IMR-90 (cell line): ENCODE measurements around the gene ZNRF3. TPM values are rescaled to one million over a fixed set of nuclear protein-coding genes. Genes with fewer than 3 reads are reported as not detected.

Source experiments
- ATAC-seq: fragments of 200-7000 bp; cut with Tn5 transposase; 2 replicates; pipeline ENCODE4 v1.9.1; 2020; ENCODE audit warnings: low read depth, mild to moderate bottlenecking, moderate library complexity
- BruUV-seq: library from RNA; stranded (reverse); fragments of 400-500 nt; replicated peaks from 2 replicates; lab custom pipeline; 2021; lab: Mats Ljungman, UMichigan
- CTCF ChIA-PET: fragments of 300-600 bp; formaldehyde crosslinking; extraction: SDS; loops from one replicate; lab custom pipeline; 2021; ENCODE audit warnings: antibody characterized with exemption; lab: Yijun Ruan, JAX
- POLR2A ChIA-PET: fragments of 300-600 bp; sonication (Branson Sonifier 250); formaldehyde crosslinking; loops from one replicate; lab custom pipeline; 2022; ENCODE audit warnings: antibody characterized with exemption; ENCODE audit not compliant: unreplicated experiment; lab: Charles Lee
- DNase-seq: peaks from one replicate; pipeline ENCODE4 v3.0.0; 2013
- H2AFZ ChIP-seq: replicated peaks from 2 replicates; pipeline ENCODE3; 2013; ENCODE audit warnings: low read length, mild to moderate bottlenecking; ENCODE audit not compliant: poor library complexity
- H2AK5ac ChIP-seq: 2 replicates; pipeline ENCODE4 v1.6.1; 2013; ENCODE audit warnings: low read depth, low read length, inconsistent platforms
- H2AK9ac ChIP-seq: replicated peaks from 2 replicates; pipeline ENCODE3; 2013; ENCODE audit warnings: mild to moderate bottlenecking, low read depth, low read length, moderate library complexity; ENCODE audit not compliant: poor library complexity
- H2BK120ac ChIP-seq: 2 replicates; pipeline ENCODE4 v1.6.1; 2013; ENCODE audit warnings: low read depth, low read length, inconsistent platforms
- H2BK15ac ChIP-seq: 3 replicates; pipeline ENCODE4 v1.6.1; 2013; ENCODE audit warnings: low read depth, low read length, inconsistent platforms
- H2BK20ac ChIP-seq: 2 replicates; pipeline ENCODE4 v1.6.1; 2013; ENCODE audit warnings: low read depth, mild to moderate bottlenecking, inconsistent platforms, low read length, moderate library complexity
- H2BK5ac ChIP-seq: 2 replicates; pipeline ENCODE4 v1.6.1; 2013; ENCODE audit warnings: mild to moderate bottlenecking, low read depth, low read length, inconsistent platforms; ENCODE audit not compliant: poor library complexity, severe bottlenecking
- H3K14ac ChIP-seq: replicated peaks from 2 replicates; pipeline ENCODE4 v1.6.1; 2013; ENCODE audit warnings: low read depth, low read length, inconsistent platforms
- H3K18ac ChIP-seq: 2 replicates; pipeline ENCODE4 v1.6.1; 2013; ENCODE audit warnings: low read depth, low read length, control low read depth
- H3K23ac ChIP-seq: 2 replicates; pipeline ENCODE4 v1.6.1; 2013; ENCODE audit warnings: low read depth, low read length, inconsistent platforms
- H3K27ac ChIP-seq: 2 replicates; pipeline ENCODE4 v1.5.1; 2013; ENCODE audit warnings: mild to moderate bottlenecking, control low read depth, low read length; ENCODE audit not compliant: insufficient read depth
- H3K27me3 ChIP-seq: 2 replicates; pipeline ENCODE4 v1.6.1; 2013; ENCODE audit warnings: low read length; ENCODE audit not compliant: control insufficient read depth, insufficient read depth
- H3K36me3 ChIP-seq: 2 replicates; pipeline ENCODE4 v1.6.1; 2013; ENCODE audit warnings: low read length, mixed read lengths; ENCODE audit not compliant: control insufficient read depth, insufficient read depth
- H3K4ac ChIP-seq: 2 replicates; pipeline ENCODE4 v1.6.1; 2013; ENCODE audit warnings: low read depth, low read length, inconsistent platforms
- H3K4me1 ChIP-seq: 2 replicates; pipeline ENCODE4 v1.6.1; 2013; ENCODE audit warnings: low read length, mixed read lengths; ENCODE audit not compliant: control insufficient read depth, insufficient read depth
- H3K4me2 ChIP-seq: 2 replicates; pipeline ENCODE4 v1.6.1; 2013; ENCODE audit warnings: low read depth, mild to moderate bottlenecking, control low read depth, low read length, moderate library complexity
- H3K4me3 ChIP-seq: 2 replicates; pipeline ENCODE4 v1.5.1; 2013; ENCODE audit warnings: low read depth, mild to moderate bottlenecking, control low read depth, low read length, moderate library complexity; ENCODE audit not compliant: insufficient read depth
- H3K56ac ChIP-seq: 2 replicates; pipeline ENCODE4 v1.6.1; 2013; ENCODE audit warnings: low read length, inconsistent platforms; ENCODE audit not compliant: insufficient read depth; ENCODE audit errors: extremely low read depth
- H3K79me1 ChIP-seq, 2 experiments: 2 replicates each; pipeline ENCODE4 v1.6.1; 2013; ENCODE audit warnings: low read length in 2 of 2, inconsistent platforms in 1 of 2, low read depth in 1 of 2
- H3K9ac ChIP-seq: 2 replicates; pipeline ENCODE4 v1.6.1; 2013; ENCODE audit warnings: low read depth, low read length, control low read depth
- H3K9me1 ChIP-seq: 2 replicates; pipeline ENCODE4 v1.6.1; 2013; ENCODE audit warnings: low read length, inconsistent platforms; ENCODE audit not compliant: insufficient read depth
- H3K9me3 ChIP-seq: 2 replicates; pipeline ENCODE4 v1.6.1; 2013; ENCODE audit warnings: low read length; ENCODE audit not compliant: control insufficient read depth, insufficient read depth
- H4K20me1 ChIP-seq: 2 replicates; pipeline ENCODE4 v1.6.1; 2013; ENCODE audit warnings: low read length, inconsistent platforms; ENCODE audit not compliant: insufficient read depth
- H4K5ac ChIP-seq: 2 replicates; pipeline ENCODE4 v1.6.1; 2013; ENCODE audit warnings: mild to moderate bottlenecking, low read depth, low read length, control low read depth
- H4K8ac ChIP-seq, 2 experiments: 2 replicates each; pipeline ENCODE4 v1.6.1; 2013; ENCODE audit warnings: low read depth in 2 of 2, low read length in 2 of 2, control low read depth in 1 of 2, inconsistent platforms in 1 of 2
- H4K91ac ChIP-seq: 2 replicates; pipeline ENCODE4 v1.6.1; 2013; ENCODE audit warnings: low read depth, low read length, inconsistent platforms; ENCODE audit not compliant: insufficient read depth
- BHLHE40 ChIP-seq: fragments of 150-350 bp; IDR thresholded peaks from 2 replicates; pipeline ENCODE4 v1.6.1; 2016; ENCODE audit warnings: mild to moderate bottlenecking, low read depth, low read length
- CEBPB ChIP-seq: IDR thresholded peaks from 2 replicates; pipeline ENCODE4 v1.6.1; 2012; ENCODE audit warnings: low read depth, low read length, improper control_type of control experiment
- CHD1 ChIP-seq: IDR thresholded peaks from 2 replicates; pipeline ENCODE4 v1.6.1; 2012; ENCODE audit warnings: low read depth, low read length, improper control_type of control experiment
- ELK1 ChIP-seq: fragments of 150-350 bp; IDR thresholded peaks from 2 replicates; pipeline ENCODE4 v1.6.1; 2016; ENCODE audit warnings: low read depth, mild to moderate bottlenecking, low read length, moderate library complexity, borderline replicate concordance
- FOS ChIP-seq: fragments of 150-350 bp; IDR thresholded peaks from 2 replicates; pipeline ENCODE4 v1.6.1; 2016; ENCODE audit warnings: low read depth, low read length
- MAFK ChIP-seq: IDR thresholded peaks from 2 replicates; pipeline ENCODE4 v1.6.1; 2012; ENCODE audit warnings: low read depth, low read length, improper control_type of control experiment
- MAZ ChIP-seq: IDR thresholded peaks from 2 replicates; pipeline ENCODE4 v1.6.1; 2012; ENCODE audit warnings: low read depth, mild to moderate bottlenecking, low read length, improper control_type of control experiment, moderate library complexity, borderline replicate concordance
- MXI1 ChIP-seq: IDR thresholded peaks from 2 replicates; pipeline ENCODE4 v1.6.1; 2012; ENCODE audit warnings: low read depth, mild to moderate bottlenecking, low read length, moderate library complexity, borderline replicate concordance
- NFE2L2 ChIP-seq: fragments of 150-350 bp; IDR thresholded peaks from 2 replicates; pipeline ENCODE4 v1.6.1; 2016; ENCODE audit warnings: low read depth, mild to moderate bottlenecking, low read length
- POLR2A ChIP-seq: IDR thresholded peaks from 2 replicates; pipeline ENCODE4 v1.6.1; 2012; ENCODE audit warnings: mild to moderate bottlenecking, low read depth, low read length
- RAD21 ChIP-seq: IDR thresholded peaks from 2 replicates; pipeline ENCODE4 v1.6.1; 2012; ENCODE audit warnings: low read length, improper control_type of control experiment
- RCOR1 ChIP-seq: IDR thresholded peaks from 2 replicates; pipeline ENCODE4 v1.6.1; 2012; ENCODE audit warnings: mild to moderate bottlenecking, low read length, improper control_type of control experiment; ENCODE audit not compliant: insufficient replicate concordance
- RFX5 ChIP-seq: IDR thresholded peaks from 2 replicates; pipeline ENCODE4 v1.8.0; 2012; ENCODE audit warnings: low read depth, mild to moderate bottlenecking, low read length, moderate library complexity
- SMC3 ChIP-seq: fragments of 150-350 bp; IDR thresholded peaks from 2 replicates; pipeline ENCODE4 v1.6.1; 2016; ENCODE audit warnings: low read depth, mild to moderate bottlenecking, antibody characterized with exemption, low read length, moderate library complexity
- USF2 ChIP-seq: fragments of 150-350 bp; IDR thresholded peaks from 2 replicates; pipeline ENCODE4 v1.6.1; 2017; ENCODE audit warnings: mild to moderate bottlenecking, antibody characterized with exemption, low read length, low read depth
- WGBS, 2 experiments: methylation state at CpG; one replicate each; pipeline versions ENCODE4 v1.1.5 to v1.1.7; 2013; ENCODE audit warnings: missing lambda C conversion rate in 2 of 2; ENCODE audit not compliant: insufficient read length in 1 of 2; ENCODE audit errors: extremely low coverage in 2 of 2; 5-methylcytosine and 5-hydroxymethylcytosine counted together
- dilution Hi-C: fragments of 300-500 bp; cut with HindIII; formaldehyde crosslinking; loops from one replicate; pipeline ENCODE4 v1.14.3; 2018; ENCODE audit warnings: low sequenced_read_pairs; ENCODE audit not compliant: unreplicated experiment
- in situ Hi-C: fragments of 300-500 bp; cut with MboI; formaldehyde crosslinking; loops from 3 replicates; pipeline ENCODE4 v1.14.3; 2019; ENCODE audit warnings: low sequenced_read_pairs, inconsistent platforms, mixed read lengths
- intact Hi-C: fragments of 100-400 bp; cut with micrococcal nuclease; formaldehyde crosslinking; loops from 2 replicates; pipeline ENCODE4 v1.10.0; 2022
- polyA plus RNA-seq, 3 experiments: library from polyadenylated mRNA; depleted of rRNA; stranded (reverse); fragments of >200 nt; gene quantifications; 2 replicates each; pipeline ENCODE4 v1.2.3, GENCODE V29; 2012; ENCODE audit warnings: low replicate concordance in 1 of 3
- total RNA-seq: library from RNA; depleted of rRNA; stranded (reverse); fragments of >200 nt; gene quantifications from 2 replicates; pipeline ENCODE4 v1.2.3, GENCODE V29; 2012
- TF ChIP-seq, protein P1 (sequence below): conservative IDR thresholded peaks from 2 replicates; pipeline ENCODE4 v1.5.1; 2012; ENCODE audit warnings: mild to moderate bottlenecking, low read depth, low read length, improper control_type of control experiment

The ZNRF3 gene
- total and polyA plus RNA-seq, 2 of the 4 experiments (the other 2 are of a cell fraction) = 1.4 to 2.4 TPM

DNA sequence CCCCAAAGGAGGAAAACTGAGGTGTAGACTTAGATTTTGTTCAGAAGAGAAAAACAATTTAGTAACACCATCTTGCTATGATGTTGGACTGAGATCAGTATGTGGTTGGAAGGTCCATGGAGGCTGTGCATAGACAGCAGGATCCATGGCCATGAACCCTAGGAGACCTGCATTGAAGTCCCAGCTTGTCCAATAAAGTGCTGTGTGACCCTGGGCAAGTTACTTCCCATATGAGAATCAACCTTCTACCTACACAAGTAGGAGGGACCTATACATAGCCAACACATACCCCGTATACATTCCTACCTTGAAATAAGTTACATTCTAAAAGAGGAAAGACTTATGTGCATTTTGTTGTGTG lies 27.3 kb upstream of the ZNRF3 start:
- intact Hi-C loops (loop anchor here (10.0 kb wide), 1 partner anchor 99 kb away; no protein-coding TSS in a partner anchor), in situ Hi-C loops (loop anchor here (5.0 kb wide), 2 partner anchors 181 to 391 kb away; no protein-coding TSS in a partner anchor)
- no peaks in the 10 kb centered on the region for H3K4me1 ChIP-seq

More for the DNA sequence above, 27.3 kb upstream of the ZNRF3 start:
- H4K91ac ChIP-seq = no peak overlapping the region
- H2AK9ac ChIP-seq = no peak overlapping the region
- no peak overlapping the region for H2AFZ ChIP-seq
- H3K27me3 ChIP-seq = no peaks in the 10 kb centered on the region
- H3K9me1 ChIP-seq = peaks cover 3% of the 10 kb centered on the region; the same call in 1 of the 2 replicates
- no peak overlapping the region for H3K56ac ChIP-seq
- H4K5ac ChIP-seq = no peak overlapping the region
- H2BK20ac ChIP-seq = no peak overlapping the region
- H4K8ac ChIP-seq = no peak overlapping the region
- H3K36me3 ChIP-seq = no peaks in the 10 kb centered on the region
- no peak overlapping the region for H3K27ac ChIP-seq
- no peak overlapping the region for H3K9ac ChIP-seq
- dilution Hi-C loops = no loop called here
- H2BK5ac ChIP-seq = no peak overlapping the region
- ChIA-PET POLR2A (no interaction called here), CTCF (interaction anchor here (0.7 to 2.8 kb wide), 7 partner anchors 96 to 300 kb away, joined by 3 to 21 read pairs (median 3); no protein-coding TSS in a partner anchor)
- no peak for DNase-seq
- no CpG with 5 or more reads among the region's 1 CpG for WGBS, 2 experiments
- no peak overlapping the region for H3K4ac ChIP-seq
- H2BK15ac ChIP-seq = no peak overlapping the region
- H3K18ac ChIP-seq = no peak overlapping the region
- no peak overlapping the region for H3K4me3 ChIP-seq
- no peak overlapping the region for H3K14ac ChIP-seq
- no peaks in the 10 kb centered on the region for H3K9me3 ChIP-seq
- no peak overlapping the region for H3K4me2 ChIP-seq
- H4K20me1 ChIP-seq = no peaks in the 10 kb centered on the region
- H3K79me1 ChIP-seq = no peaks in the 10 kb centered on the region
- TF ChIP-seq NFE2L2 = no peak
- no peak for TF ChIP-seq RAD21
- no peak for TF ChIP-seq RFX5
- TF ChIP-seq POLR2A = no peak
- TF ChIP-seq MAFK = no peak
- no peak for TF ChIP-seq USF2
- no peak for TF ChIP-seq CEBPB
- TF ChIP-seq, protein P1, sequence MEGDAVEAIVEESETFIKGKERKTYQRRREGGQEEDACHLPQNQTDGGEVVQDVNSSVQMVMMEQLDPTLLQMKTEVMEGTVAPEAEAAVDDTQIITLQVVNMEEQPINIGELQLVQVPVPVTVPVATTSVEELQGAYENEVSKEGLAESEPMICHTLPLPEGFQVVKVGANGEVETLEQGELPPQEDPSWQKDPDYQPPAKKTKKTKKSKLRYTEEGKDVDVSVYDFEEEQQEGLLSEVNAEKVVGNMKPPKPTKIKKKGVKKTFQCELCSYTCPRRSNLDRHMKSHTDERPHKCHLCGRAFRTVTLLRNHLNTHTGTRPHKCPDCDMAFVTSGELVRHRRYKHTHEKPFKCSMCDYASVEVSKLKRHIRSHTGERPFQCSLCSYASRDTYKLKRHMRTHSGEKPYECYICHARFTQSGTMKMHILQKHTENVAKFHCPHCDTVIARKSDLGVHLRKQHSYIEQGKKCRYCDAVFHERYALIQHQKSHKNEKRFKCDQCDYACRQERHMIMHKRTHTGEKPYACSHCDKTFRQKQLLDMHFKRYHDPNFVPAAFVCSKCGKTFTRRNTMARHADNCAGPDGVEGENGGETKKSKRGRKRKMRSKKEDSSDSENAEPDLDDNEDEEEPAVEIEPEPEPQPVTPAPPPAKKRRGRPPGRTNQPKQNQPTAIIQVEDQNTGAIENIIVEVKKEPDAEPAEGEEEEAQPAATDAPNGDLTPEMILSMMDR = no peak
- no peak for TF ChIP-seq MXI1
- TF ChIP-seq FOS = no peak
- no peak for TF ChIP-seq MAZ
- TF ChIP-seq BHLHE40 = no peak
- TF ChIP-seq ELK1 = no peak
- no peak for TF ChIP-seq SMC3
- no peak for TF ChIP-seq RCOR1
- no peak for TF ChIP-seq CHD1
- no peak overlapping the region for H3K23ac ChIP-seq
- ATAC-seq = peak; percentile 15; the same call in 1 of the 2 replicates
- H2AK5ac ChIP-seq = no peak overlapping the region
- BruUV-seq = no TSS peak
- no peak overlapping the region for H2BK120ac ChIP-seq
